ENCODE data around the gene GDPD4. TPM values are rescaled to one million over a fixed set of nuclear protein-coding genes. Genes with fewer than 3 reads are reported as not detected.

Gene GDPD4
- total RNA-seq, 4 donors from 2014 or later: not detected

- 70 to 79% methylated on average over 3 of the region's 3 CpGs for WGBS, 2 donors
- DNase-seq (ENCODE audit: low spot score in 2 of 2): no peak
- H3K27ac ChIP-seq: no peak overlapping the region
- TF ChIP-seq EP300 (IDR thresholded peaks at IDR 0.05): no peak
- no peak overlapping the region for H3K4me3 ChIP-seq
- H3K27me3 ChIP-seq: no peaks in the 10 kb centered on the region
- peaks cover 0 to 27% (median 0%) of the 10 kb centered on the region in 3 donors for H3K36me3 ChIP-seq
- no peaks in the 10 kb centered on the region for H3K9me3 ChIP-seq
- H3K4me1 ChIP-seq: no peaks in the 10 kb centered on the region
Observed at GRCh38 chr11:77215106-77215505, 86.4 kb downstream of the GDPD4 start.

- Histone ChIP-seq H3K4me3 (no peak overlapping the region), H3K4me1 (no peaks in the 10 kb centered on the region), H3K27me3 (no peaks in the 10 kb centered on the region), H3K27ac (no peak overlapping the region), H3K9me3 (no peaks in the 10 kb centered on the region), H3K36me3 (peaks cover 0 to 27% (median 0%) of the 10 kb centered on the region in 3 donors)
- no peak for DNase-seq (ENCODE audit: low spot score in 2 of 2)
- WGBS, 2 donors: 96% methylated on average over 7 to 9 of the region's 9 CpGs
- TF ChIP-seq CTCF (IDR thresholded peaks at IDR 0.05) (no peak), POLR2A (IDR thresholded peaks at IDR 0.05) (no peak), EP300 (IDR thresholded peaks at IDR 0.05) (no peak)
Observed at GRCh38 chr11:77214557-77214956, 86.9 kb downstream of the GDPD4 start.

DNA sequence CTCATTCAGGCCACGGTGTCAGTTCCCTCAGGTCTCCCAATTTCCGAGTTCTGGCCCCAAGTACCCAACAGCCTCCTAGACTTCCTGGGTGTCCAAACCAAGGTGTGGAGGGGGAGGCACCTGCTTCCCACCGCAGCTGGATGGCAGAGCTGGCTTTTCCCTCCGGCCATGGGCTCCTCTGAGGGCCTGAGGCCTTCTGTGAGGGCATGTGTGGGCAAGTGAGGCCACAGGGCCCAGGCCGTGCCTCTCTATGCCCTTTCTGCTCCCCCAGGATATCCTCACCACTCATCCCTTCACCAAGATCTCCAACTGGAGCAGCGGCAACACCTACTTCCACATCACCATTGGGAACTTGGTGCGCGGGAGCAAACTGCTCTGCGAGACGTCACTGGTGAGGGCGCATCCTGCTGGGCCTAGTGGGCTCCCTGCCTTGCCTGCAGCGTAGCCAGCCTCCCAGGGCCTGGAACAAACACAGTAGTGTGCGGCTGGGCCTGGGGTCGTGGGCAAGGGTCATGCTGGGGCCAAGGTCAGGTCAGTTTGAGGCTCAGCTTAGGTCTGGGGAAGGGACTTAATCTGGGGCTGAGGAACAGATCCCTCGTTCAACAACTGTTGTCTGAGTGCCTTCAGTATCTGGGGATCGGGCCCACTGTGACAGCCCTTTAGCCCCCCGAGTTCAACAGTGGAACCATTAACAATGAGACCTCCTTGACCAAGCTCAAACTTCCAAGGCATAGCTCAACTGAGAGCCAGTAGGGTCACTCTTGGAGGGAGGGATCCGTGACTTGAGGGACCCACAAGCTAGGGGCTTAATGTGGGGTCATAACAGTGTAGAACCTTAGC, 87.7 kb downstream of the GDPD4 start:
- H3K9me3 ChIP-seq: no peaks in the 10 kb centered on the region
- H3K36me3 ChIP-seq: peaks cover 0 to 27% (median 0%) of the 10 kb centered on the region in 3 donors
- H3K27ac ChIP-seq: no peak overlapping the region
- DNase-seq (ENCODE audit: low spot score in 2 of 2): no peak
- H3K27me3 ChIP-seq: no peaks in the 10 kb centered on the region
- 76 to 82% methylated on average over 13 to 18 of the region's 18 CpGs for WGBS, 2 donors
- H3K4me3 ChIP-seq: no peak overlapping the region
- no peaks in the 10 kb centered on the region for H3K4me1 ChIP-seq
- TF ChIP-seq POLR2A (IDR thresholded peaks at IDR 0.05) (no peak), EP300 (IDR thresholded peaks at IDR 0.05) (no peak), CTCF (IDR thresholded peaks at IDR 0.05) (no peak)

DNA sequence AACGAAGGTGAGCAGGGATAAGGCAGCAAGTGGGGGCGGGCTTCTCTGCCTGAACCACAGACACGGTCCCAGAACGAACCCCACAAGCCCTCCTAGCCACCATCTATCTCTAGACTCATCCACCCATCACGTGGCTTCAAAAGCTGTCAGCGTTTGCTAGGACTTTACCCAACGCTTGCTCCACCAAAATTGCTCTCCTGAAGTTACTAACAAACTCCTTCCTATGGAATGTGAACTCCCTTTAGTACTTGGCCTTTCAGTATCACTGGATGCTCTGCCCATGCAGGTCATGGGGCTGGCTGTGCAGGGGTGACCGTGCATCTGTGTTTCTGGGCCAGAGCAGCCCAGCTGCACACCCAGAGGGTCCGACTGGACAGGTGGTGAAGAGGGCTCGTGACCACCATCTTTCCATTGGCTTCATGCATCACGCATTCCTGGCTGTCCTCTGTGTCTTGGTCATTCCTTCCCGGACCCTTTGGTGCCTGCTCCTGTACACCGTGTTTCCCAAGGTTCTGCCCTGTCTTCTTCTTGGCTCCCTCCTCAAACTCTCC, 88.4 kb downstream of the GDPD4 start:
- 91 to 92% methylated on average over 13 of the region's 13 CpGs for WGBS, 2 donors

DNA sequence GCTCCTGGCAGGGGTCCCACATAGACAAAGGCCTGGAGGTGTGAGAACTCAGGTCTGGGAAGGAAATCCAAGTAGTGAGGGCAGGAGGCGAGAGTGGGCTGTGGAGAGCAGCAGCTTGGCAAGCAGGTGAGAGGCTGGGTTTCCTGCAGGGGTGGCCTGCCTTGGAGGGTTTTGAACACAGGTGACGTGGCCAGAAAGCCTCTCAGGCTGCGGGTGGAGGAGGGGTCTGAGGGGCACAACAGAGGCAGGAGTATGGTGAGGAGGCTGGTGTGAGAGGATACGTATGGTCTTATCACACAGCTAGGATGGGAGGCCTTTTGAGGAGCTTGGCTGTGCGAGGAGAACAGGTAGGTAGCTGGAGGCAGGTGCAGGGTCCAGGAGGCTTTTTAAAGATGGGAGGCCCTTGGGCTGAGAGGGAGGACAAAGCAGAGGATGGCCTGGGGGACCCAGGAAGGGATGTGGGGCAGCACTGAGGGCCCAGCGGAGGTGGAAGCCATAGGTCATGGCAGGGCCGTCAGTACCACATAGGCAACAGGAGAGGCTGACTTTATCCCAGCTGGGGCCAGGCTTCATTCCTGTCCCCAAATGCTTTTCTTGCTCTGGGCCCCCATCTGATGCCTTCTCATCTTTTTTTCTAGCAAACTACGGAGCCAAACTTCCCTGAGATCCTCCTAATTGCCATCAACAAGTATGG, 89.0 kb downstream of the GDPD4 start:
- Histone ChIP-seq H3K4me1 (peaks cover 0 to 7% (median 0%) of the 10 kb centered on the region in 4 donors), H3K27me3 (no peaks in the 10 kb centered on the region), H3K36me3 (peaks cover 0 to 27% (median 0%) of the 10 kb centered on the region in 3 donors), H3K4me3 (no peak overlapping the region), H3K27ac (no peak overlapping the region), H3K9me3 (no peaks in the 10 kb centered on the region)
- 88 to 95% methylated on average over 8 of the region's 8 CpGs for WGBS, 2 donors
- DNase-seq (ENCODE audit: low spot score in 2 of 2): no peak
- TF ChIP-seq CTCF (IDR thresholded peaks at IDR 0.05): no peak
- no peak for TF ChIP-seq POLR2A (IDR thresholded peaks at IDR 0.05)
- no peak for TF ChIP-seq EP300 (IDR thresholded peaks at IDR 0.05)

More for the DNA sequence above, 88.4 kb downstream of the GDPD4 start:
- Histone ChIP-seq H3K9me3 (no peaks in the 10 kb centered on the region), H3K27me3 (no peaks in the 10 kb centered on the region), H3K36me3 (peaks cover 0 to 27% (median 0%) of the 10 kb centered on the region in 3 donors), H3K27ac (no peak overlapping the region), H3K4me3 (no peak overlapping the region), H3K4me1 (peaks cover 0 to under 1% (median 0%) of the 10 kb centered on the region in 4 donors)
- no peak for DNase-seq (ENCODE audit: low spot score in 2 of 2)
- TF ChIP-seq CTCF (IDR thresholded peaks at IDR 0.05): no peak
- no peak for TF ChIP-seq POLR2A (IDR thresholded peaks at IDR 0.05)
- TF ChIP-seq EP300 (IDR thresholded peaks at IDR 0.05): no peak
